GM18951 (cell line): Measurements from ENCODE around the gene WDR17.

Experiments used
- POLR2A ChIP-seq: IDR thresholded peaks from 4 replicates; pipeline ENCODE4 v1.6.1; 2011; ENCODE audit warnings: mild to moderate bottlenecking; ENCODE audit not compliant: insufficient read length, insufficient read depth; ENCODE audit errors: extremely low read depth
- in situ Hi-C: fragments of 300-500 bp; cut with MboI; formaldehyde crosslinking; loops from one replicate; pipeline ENCODE4 v1.12.0; 2022; ENCODE audit warnings: low sequenced_read_pairs, mixed read lengths, inconsistent platforms; ENCODE audit not compliant: unreplicated experiment

WDR17 gene

GRCh38 chr4:176053785-176054184 lies 11.9 kb upstream of the WDR17 start:
- no peak for TF ChIP-seq POLR2A
- in situ Hi-C loops = no loop called here

- in situ Hi-C loops = no loop called here
- no peak for TF ChIP-seq POLR2A
These were observed 10.7 kb upstream of the WDR17 start for GRCh38 chr4:176054942-176055341.

GRCh38 chr4:176063718-176064117 lies 1.9 kb upstream of the WDR17 start:
- in situ Hi-C loops = no loop called here
- no peak for TF ChIP-seq POLR2A

- in situ Hi-C loops = no loop called here
- no peak for TF ChIP-seq POLR2A
These were observed 1.1 kb upstream of the WDR17 start for GRCh38 chr4:176064539-176064938.

GRCh38 chr4:176066757-176067156 lies 1.1 kb downstream of the WDR17 start:
- in situ Hi-C loops = no loop called here
- no peak for TF ChIP-seq POLR2A

- in situ Hi-C loops = no loop called here
- TF ChIP-seq POLR2A = no peak
These were observed 11.9 kb downstream of the WDR17 start for GRCh38 chr4:176077561-176077960.

- in situ Hi-C loops = no loop called here
- TF ChIP-seq POLR2A = no peak
These were observed 19.1 kb downstream of the WDR17 start for GRCh38 chr4:176084769-176085168.

- TF ChIP-seq POLR2A = no peak
- in situ Hi-C loops = no loop called here
These were observed 24.5 kb downstream of the WDR17 start for GRCh38 chr4:176090115-176090514.

GRCh38 chr4:176099314-176099713 lies 33.7 kb downstream of the WDR17 start:
- no peak for TF ChIP-seq POLR2A
- in situ Hi-C loops = no loop called here

- in situ Hi-C loops = no loop called here
- no peak for TF ChIP-seq POLR2A
These were observed 36.9 kb downstream of the WDR17 start for GRCh38 chr4:176102414-176103063.

- in situ Hi-C loops = no loop called here
- no peak for TF ChIP-seq POLR2A
These were observed 42.1 kb downstream of the WDR17 start for GRCh38 chr4:176107695-176108094.

- in situ Hi-C loops = no loop called here
- TF ChIP-seq POLR2A = no peak
These were observed 58.2 kb downstream of the WDR17 start for GRCh38 chr4:176123710-176124407.

- in situ Hi-C loops = no loop called here
- TF ChIP-seq POLR2A = no peak
These were observed 59.4 kb downstream of the WDR17 start for GRCh38 chr4:176125063-176125462.

- in situ Hi-C loops = no loop called here
- TF ChIP-seq POLR2A = no peak
These were observed 69.0 kb downstream of the WDR17 start for GRCh38 chr4:176134670-176135069.
